ENCODE data around the gene TOP1.
A peak's percentile ranks its signal among the peaks of the same experiment; 100 is the strongest.

TOP1 gene

DNA sequence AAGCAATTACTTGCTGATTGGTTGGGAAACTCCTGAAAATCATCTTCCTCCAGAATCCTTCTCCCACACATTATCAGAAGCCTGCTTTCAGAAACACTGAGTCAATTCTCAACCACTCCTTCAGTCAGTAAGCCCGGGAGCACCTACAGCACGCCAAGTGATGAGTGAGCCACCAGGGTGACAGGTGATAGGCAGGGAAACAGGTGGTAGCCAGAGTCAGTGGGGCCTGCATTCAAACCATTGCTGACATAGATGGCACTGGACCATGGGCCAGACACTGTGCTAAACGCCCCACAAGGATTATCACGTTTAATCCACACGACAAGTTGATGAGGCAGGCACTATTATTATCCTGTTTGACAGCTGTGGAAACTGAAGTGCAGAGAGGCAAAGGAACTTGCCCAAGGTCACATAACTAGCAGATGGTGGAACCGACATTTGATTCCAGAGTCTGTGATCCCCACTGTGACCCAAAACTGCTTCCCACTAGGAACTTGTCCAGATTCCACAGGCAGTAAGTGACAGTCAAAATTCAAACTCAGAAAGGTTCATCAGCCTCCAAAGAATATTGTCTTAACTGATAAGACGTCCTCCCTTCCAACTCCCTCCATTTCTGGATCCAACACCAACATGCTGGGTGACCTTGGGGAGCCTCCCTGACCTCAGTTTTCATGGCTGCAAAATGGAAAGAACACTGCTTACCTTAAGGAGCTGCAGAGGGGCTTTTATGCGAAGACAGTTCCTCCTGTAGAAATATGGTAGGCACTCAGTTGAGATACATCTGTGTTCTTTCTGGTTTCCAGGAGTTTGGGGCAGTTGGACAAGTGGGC is 23.9 kb upstream of the TOP1 start:
- DNase-seq: no peak

DNA sequence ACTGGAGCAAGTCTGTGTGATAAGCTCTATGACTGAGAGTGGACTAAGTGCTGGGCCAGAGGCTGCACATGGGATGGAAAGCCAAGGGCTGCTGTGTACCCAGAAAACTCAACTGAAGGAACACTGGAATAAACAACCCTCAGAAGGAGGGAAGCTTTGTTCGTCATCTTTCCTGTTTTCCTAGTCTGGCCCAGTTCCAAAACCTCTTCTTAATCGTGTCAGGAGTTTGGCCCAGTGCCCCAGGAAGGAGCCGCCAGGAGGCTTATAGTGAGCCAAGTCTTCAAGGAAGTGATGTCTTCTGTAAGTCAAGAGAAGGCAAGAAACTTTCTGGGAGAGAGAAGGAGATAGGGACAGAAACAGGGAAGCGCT is 23.3 kb upstream of the TOP1 start:
- no peak for DNase-seq

DNA sequence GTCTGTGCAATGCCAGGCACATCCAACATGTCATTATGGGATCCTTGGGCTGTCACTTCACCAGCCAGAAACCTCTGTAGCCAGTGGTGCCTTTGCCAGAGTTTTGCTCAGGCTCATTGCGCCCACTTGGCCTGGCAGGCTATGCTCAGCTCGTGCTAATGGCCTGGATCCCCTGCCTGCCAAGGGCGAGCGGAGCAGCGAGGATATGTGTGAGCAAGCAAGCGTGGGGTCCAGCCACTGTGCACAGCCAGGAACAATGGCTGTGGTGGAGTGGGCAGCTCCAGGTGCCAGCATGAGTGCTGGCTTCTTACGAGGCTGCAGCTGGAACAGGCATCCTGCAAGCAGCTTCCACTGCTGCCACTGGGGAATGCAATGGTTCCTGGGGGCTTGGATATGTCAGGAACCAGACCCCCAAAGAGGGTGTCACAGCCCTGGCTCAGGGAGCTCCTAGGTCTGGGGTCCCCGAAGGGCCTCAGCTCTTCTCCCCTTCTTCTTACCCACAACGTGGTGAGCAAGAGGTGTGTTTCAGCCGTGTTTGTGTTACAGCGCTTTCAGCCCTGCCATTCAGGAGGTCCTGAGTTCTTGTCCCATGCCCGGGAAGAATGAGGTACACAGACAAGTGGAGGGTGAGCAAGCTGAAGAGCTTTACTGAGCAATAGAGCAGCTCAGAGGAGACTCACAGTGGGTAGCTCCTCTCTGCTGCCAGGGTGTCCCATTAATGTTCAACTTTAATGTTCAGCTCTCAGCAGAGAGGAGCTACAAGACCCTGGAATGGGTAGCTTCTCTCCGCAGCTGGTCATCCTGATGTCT is 22.3 kb upstream of the TOP1 start:
- DNase-seq: no peak

DNA sequence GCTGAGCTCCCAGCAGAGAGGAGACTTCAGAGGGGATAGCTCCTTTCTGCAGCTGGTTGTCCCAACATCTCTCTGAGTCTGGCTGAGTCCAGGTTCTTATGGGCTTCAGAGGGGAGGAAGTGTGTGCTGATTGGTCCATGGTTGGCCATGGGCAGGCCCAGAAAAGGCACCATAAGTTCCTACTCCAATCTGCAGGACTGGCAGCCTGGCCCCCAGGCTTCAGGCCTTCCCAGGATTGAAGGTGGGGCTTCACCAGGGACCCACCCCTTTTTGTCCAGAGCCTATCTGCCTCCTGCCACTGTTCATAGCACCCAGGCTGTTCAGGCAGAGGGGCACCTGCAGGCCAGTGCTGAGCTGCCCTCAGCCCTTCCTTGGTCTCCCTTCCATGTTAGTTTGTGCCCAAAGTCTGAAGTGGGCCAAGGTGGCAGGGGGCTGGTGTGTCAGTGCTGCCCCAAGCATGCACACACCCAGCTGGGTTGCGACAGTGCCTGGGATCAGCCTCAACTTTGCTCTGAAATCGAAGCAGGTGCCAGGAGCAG is 21.6 kb upstream of the TOP1 start:
- no peak for DNase-seq

DNA sequence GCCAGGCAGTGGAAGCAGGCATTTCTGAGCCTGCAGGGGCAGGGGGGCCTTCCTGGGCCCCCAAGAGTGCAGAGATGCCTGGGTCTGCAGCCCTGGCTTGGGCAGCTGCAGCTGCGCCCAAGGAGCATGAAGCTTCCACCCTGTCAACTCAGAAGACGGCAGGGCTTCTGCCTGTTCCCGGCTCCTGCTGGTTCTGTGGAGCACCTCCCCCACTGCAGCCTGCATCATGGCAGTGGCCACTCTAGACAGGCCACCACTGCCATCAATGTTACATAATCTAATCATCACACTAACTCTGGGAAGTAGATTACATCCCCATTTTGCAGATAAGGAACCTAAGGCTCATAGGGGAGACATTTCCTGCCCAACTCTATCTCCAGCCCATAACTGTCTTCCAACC is 21.1 kb upstream of the TOP1 start:
- DNase-seq: no peak

DNA sequence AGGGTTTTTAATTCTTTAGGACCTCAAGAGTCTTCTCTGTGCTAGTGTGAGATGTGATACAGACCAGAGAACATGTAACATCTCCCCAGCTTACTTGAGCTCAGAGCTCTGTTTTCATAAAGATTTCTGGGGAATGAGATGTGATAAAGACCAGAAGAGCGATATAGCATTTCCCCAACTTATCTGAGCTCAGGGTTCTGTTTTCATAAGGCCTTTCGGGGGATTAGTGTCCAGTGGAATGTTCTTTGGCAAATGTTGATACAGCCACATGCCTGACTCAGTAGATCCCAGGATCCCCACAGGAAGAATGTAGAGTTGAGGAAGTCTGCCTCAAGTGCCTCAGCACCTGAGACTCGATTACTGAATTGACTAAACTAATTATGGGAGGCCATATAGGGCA is 18.7 kb upstream of the TOP1 start:
- DNase-seq: no peak

DNA sequence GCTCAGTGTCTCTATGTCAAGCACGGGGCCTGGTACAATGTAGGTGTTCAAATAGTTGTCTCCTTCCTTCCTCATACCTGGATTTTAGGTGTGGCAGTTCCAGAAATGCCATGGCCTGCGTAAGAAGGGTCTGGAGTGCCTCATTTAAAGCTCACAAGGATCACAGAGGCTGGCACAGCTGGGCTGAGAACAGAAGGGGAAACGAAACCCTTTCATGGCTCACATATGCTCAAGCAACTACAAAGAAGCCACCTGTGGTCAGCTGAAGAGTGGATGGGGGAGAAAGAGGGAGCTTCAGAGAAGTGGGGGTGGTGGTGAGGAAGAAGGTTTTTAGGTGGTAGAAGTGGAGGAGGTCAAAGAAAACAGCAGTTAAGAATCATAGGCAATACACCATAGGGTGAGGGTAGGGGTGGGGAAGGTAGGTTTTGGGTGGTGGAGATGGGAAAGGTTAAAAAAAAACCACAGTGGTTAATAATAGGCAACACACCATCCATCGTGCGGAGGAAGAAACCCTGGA is 17.0 kb upstream of the TOP1 start:
- DNase-seq: peak in 1 of 2 donors; percentile 54

DNA sequence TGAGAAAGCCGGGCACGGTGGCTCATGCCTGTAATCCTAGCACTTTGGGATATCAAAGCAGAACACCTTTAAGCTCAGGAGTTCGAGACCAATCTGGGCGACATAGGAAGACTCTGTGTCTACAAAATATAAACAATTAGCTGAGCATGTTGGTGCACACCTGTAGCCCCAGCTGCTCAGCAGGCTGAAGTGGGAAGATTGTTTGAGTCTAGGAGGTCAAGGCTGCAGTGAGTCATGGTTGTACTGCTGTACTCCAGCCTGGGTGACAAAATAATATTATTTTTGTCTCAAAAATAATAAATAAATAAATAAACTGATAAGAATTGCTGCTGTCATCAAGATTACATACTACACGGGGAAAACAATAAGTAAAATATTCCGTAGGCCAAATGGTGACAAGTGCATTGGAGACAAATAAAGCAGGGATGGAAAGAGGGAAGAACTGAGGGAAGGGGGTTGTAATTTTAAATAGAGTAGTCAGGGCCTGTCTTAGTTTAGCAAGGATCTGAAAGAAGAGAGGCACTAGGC is 14.0 kb upstream of the TOP1 start:
- no peak for DNase-seq

DNA sequence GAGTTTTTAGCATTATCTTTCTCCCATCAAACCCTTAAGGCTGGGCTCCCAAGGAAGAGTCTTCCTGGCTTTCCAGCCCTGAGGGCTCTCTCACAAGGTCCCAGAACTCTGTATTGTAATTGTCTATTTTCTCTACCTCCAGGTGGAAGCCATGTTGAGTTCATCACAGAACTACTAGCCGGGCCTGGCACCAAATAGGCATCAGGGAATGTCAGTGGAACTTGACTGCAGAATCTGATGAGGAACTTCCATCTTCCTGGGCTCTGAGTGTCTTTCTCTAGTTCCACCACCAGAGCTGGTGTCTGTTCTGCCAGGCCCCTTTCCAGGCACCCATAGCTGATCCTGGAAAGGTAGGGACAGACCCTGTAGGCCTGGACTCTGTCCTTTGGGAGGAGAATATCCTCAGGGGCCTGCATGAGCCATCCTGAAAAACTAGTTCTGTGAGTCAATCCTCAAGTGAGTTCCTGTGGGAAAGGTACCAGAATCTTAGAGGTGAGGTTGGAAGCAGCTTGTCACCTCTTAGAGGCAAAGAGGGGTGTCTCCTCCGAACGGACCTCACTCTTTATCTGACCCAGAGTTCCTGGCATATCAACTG is 11.1 kb upstream of the TOP1 start:
- DNase-seq: no peak

DNA sequence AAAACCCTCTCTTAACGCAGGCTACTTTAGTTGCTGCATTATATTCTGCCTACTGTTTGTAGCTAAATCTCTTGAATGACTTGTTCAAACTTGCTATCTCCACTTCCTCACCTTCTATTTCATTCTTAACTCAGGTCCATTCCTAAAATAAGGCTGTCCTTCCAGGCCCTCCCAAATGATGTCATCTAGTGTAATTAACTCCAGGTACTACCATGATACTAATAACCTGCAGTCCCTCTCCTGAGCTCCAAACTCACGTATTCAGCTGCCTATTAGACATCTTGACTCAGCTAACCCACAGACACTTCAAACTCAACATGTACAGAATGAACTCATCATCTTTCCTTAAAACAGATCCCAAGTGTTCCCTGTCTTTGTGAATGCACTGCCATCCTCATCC is 10.5 kb upstream of the TOP1 start:
- no peak for DNase-seq

DNA sequence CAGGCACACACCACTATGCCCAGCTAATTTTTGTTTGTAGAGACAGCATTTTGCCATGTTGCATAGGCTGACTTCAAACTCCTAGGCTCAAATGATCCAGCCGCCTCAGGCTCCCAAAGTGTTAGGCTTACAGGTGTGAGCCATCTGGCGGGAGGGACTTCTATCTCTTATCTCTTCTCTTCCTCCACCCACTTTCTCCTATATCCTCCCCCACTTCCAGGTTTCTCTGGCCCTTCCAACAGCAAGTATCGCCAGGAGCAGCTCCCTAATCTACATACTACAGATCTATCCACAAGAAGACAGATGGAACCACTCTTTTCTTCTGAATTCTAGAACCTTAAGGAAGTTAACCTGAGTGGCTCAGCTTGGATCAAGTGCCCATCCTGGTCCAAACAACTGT is 5.1 kb upstream of the TOP1 start:
- DNase-seq: no peak

DNA sequence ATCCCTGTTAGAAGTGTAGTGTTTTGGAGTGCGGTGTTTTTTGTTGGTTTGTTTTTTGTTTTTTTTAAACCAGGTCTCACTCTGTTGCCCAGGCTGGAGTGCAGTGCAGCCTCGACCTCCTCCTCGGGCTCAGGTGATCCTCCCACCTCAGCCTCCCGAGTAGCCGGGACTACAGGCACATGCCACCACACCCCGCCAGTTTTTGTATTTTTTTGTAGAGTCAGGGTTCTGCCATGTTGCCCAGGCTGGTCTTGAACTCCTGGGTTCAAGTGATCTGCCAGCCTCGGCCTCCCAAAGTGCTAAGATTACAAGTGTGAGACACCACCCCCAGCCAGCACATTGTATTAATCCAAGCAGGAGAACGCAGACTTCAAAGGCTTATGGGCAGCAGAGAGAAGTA is 1.3 kb upstream of the TOP1 start:
- DNase-seq: no peak

DNA sequence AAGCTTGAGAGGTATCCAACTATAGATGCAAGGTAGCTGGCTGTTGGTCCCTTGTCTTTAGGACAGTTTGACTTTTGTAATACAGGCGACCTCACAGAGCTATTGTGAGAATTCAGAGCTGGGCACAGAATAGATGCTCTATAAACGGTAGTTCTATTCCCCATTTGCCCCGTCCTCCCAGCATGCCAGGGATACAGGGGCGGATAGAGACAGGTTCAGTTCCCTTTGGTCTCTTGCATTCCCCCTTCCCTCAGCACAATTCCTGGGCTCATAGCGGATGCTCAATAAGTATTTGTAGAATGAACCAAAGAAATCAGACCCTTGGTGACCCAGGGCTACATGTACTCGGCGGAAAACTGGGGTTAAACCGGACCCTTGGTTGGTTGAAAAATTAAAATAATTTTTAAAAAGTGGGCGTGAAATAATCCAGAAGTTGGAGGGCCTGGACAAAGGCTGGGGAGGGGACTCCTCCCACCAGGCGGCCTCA is 707 bp upstream of the TOP1 start:
- no peak for DNase-seq

DNA sequence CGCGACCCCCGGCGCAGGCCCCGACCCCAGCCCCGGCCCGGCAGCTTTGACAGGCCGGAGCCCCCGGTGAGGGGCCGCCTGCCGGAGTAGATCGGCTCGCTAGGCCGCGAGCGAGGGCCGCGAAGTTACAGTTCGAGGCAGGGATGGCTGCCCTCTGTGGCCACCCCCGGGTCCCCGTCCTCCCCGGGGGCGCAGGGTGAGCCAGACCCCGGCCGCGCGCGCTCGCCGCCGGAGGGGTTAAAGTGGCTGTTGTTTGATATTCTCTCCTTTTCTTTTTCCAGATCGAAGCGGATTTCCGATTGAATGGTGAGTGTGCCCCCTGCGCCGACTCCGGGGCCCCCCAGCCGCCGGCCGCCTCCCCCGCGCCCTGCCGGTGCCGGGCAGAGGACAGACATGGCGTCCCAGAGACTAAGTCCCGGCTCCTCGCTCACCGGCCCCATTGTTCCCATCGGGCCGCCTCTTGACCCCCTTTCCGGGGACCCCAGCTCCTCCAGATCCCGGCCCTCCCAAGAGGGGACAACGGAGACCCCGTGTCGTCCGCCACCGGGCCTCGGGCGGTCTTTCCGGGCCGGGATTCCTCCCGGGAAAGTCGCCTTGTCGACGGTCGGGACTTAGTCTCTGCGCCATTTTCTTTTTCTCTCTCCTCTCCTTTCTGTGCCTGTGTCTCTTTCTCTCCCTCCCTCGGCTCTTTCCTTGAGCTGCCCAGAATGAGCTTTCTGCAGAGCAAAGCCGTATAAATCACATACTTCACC is 704 bp downstream of the TOP1 start:
- DNase-seq: peak; percentile 23 to 34

DNA sequence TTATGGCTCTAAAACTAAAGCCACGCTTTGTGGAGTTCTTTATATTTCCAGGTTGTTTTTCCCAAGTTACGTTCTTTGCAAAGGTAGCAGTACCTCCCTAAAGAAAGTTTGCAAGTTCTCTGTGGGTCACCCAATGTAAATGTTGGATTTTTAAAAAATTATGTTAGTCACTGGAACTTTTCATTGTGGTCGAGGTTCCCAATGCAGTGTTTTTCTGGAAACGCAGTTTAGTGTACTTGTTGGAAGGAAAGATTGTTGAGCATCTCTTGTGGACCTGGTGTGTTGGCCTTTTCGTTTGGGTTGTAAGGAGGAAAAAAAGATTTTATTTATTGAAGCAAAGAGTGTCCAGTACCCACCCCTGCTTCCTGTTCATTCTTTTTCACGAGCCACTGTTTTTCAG is 1.4 kb downstream of the TOP1 start:
- no peak for DNase-seq

DNA sequence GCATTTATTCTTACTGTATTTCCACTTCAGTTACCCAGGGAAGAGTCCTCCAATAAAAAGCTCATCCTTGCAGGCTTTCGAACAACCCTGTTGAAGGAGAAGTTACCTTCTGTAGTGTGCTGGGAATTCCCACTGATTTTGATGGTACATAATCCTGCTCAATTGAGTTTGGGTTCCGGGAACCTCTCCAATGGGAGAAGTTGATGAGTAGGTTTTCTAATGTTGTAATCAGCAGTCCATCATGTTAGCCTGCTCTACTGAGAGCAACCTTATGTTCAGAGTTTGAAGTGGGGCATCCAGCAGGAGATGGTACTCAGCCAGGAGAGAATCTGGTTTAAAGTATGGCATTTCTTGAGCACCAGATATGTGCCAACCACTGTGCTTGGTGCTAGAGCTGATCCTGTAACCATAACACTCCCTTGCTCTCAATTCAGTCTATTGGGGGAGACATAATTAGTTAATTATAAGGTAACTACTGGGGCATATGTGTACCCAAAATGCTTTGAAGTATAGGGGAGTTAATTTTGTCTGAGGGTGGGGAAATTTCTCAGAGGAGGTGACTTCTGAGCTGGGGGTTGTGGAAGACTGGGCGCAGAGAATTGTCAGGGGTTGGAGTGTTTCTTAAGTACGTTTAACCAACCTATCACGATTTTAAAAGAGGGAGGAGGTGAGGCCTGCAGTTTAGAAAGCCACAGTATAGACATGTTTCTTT is 2.1 kb downstream of the TOP1 start:
- DNase-seq: no peak

DNA sequence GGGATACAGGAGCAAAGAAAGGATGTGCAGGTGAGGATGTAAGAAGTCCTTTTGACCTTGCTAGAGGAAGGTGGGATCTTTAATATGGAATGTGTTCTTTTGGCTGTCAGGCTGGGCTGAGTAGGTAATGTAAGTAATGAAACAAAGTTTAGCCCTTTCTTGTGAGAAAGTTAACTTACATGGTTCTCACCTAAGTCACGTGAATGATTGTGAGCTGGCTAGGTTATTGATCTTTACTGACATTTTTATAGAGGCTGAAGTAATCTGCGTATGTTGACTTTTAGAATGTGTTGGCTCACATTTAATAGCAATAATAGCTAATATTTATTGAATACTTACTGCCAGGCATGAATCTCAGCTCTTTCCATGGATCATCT is 2.6 kb downstream of the TOP1 start:
- no peak for DNase-seq

DNA sequence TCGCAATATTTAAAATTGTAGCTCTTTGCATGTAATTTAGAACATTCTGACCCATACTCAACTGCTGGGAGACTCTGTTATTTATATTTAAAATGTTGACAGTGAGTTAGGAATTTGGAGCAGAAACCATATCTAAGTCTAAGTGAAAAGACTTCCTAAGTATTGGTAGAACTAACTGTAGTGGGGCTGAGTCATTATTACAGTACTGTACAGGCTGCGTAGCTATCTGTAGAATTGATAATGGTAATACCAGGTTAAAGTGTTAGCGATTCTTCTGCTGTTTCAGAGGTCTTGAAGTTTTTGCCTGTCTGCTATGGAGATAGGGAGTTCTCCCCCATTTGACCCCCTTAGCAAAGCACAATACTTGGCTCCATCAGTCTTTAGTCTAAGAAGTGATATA is 3.6 kb downstream of the TOP1 start:
- DNase-seq: no peak

DNA sequence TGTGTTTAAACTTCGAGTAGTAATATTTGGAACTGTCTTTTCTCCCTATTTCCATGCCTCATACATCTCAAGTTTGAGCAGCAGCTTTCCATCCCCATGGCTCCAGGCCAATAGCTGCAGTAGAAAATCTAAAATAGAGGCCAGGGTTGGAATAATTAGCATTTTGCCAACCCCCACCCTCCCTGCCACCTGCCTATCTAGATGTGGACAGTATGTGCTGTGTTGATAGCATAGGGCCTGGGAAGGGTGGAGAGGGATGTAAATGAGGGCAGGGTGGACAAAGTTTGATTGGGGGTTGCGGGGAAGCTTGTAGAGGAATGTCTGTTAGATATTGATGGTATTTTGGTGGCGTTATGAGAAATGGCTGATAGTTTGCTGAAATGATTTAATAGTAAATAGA is 5.6 kb downstream of the TOP1 start:
- DNase-seq: no peak

DNA sequence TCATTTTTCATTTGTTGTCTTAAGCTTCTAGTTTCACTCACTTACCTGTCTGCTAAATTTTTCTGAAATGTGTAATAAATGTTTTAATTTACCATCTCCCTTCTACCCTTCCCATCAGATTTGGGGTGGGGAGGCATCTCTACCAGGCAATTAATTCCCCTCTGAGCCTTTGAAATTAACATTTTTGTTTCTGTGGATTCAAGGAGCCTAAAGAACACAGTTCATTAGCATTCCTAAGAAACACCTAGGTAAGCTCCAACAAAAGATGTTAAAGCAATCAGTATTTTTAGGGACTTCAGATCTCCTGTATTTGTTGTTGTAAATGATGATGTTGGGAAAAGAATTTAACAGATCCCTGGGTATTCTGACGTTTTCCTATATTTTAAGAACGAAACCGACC is 6.6 kb downstream of the TOP1 start:
- no peak for DNase-seq

DNA sequence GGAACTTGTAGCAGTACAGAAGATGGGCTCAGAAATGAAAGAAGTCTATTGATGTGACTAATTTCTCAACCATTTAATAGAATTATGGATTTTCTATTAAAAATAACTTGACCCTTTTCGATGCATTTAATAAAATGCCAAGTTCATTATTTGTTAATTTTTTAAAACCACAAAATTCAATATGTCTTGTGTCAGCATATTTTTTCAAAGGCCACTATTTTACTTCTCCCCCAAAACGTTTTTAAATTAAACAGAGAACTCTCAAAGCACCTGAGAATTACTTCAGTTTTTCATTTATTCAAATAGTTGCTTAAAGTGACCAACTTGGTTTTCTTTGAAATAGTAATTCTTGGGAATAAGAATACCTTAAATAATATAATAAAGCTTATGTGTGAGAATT is 8.6 kb downstream of the TOP1 start:
- DNase-seq: no peak

All from CD4-positive, alpha-beta T cell treated with Interleukin-1 beta for 1 hour (primary cell).